ENCODE results near the gene SMAD7. TPM values are rescaled to one million over a fixed set of nuclear protein-coding genes. Genes with fewer than 3 reads are reported as not detected.
A peak's percentile ranks its signal among the peaks of the same experiment; 100 is the strongest.

Gene SMAD7
- total and polyA plus RNA-seq, 2 experiments from 2014 or later, result 6.8 to 51.7 TPM

DNA sequence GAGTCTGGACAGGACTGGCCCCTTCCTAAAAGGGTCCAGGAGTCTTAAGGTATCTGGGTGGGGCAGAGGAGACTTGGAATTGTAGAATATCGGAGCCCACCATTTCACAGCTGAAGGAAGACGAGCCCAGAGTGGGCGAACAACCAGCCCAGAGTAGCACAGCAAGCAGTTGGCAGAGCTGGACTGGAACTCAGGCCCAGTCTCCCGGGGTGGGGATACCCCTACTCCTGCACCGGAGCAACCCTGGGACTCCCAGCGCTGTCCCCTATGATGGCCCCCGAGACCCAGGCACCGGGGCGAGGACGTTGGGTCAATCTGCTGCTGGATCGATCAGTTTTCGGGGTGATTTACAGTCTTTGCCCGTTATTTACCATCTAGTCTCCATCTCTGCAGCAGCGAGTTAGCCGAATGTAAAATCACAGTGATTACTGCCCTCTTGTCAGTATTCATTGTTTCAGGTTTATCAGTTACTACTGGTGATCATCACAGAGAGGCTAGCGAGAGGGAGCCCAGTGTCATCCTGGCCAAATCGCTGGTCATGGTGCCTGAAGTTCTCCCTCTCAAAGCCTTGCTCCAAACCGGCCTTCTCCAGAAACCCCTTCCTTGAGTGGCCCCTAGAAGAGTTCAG is 75.3 kb downstream of the SMAD7 start:
- no peak overlapping the region for H3K4me2 ChIP-seq (ENCODE audit: unreplicated experiment)
- TF ChIP-seq EZH2 (IDR thresholded peaks at IDR 0.05; ENCODE audit: insufficient read depth, poor library complexity, severe bottlenecking) (no peak), EZH2phosphoT487 (IDR thresholded peaks at IDR 0.05; ENCODE audit: insufficient read depth, low read depth) (no peak)
- H3K79me2 ChIP-seq (ENCODE audit: insufficient read depth), result no peaks in the 10 kb centered on the region; the same call in 1 of the 2 replicates
- peaks cover 26% of the 10 kb centered on the region for H3K4me1 ChIP-seq (ENCODE audit: insufficient read depth)
- WGBS, 2 experiments (ENCODE audit: low coverage in 1 of 2, low lambda C conversion rate in 2 of 2, missing lambda C conversion rate in 2 of 2), result 95 to 96% methylated on average over 18 of the region's 18 CpGs
- no peak for DNase-seq
- no peak overlapping the region for H3K4me3 ChIP-seq
- no peaks in the 10 kb centered on the region for H4K20me1 ChIP-seq (ENCODE audit: insufficient read depth)
- H3K9me2 ChIP-seq (ENCODE audit: insufficient read depth), result no peaks in the 10 kb centered on the region
- no peaks in the 10 kb centered on the region for H3K36me3 ChIP-seq (ENCODE audit: low read depth)
- H3K27me3 ChIP-seq (replicated peaks; ENCODE audit: insufficient read depth), result no peaks in the 10 kb centered on the region
- in situ Hi-C loops (cut with MboI), result no loop called here
- H2AFZ ChIP-seq, result no peak overlapping the region
- H3K9ac ChIP-seq, result no peak overlapping the region
- no peaks in the 10 kb centered on the region for H3K9me3 ChIP-seq (ENCODE audit: low read depth)
- H3F3A ChIP-seq (ENCODE audit: insufficient read depth), result peaks cover 12% of the 10 kb centered on the region; the same call in 1 of the 2 replicates
- H3K27ac ChIP-seq, result no peak overlapping the region

DNA sequence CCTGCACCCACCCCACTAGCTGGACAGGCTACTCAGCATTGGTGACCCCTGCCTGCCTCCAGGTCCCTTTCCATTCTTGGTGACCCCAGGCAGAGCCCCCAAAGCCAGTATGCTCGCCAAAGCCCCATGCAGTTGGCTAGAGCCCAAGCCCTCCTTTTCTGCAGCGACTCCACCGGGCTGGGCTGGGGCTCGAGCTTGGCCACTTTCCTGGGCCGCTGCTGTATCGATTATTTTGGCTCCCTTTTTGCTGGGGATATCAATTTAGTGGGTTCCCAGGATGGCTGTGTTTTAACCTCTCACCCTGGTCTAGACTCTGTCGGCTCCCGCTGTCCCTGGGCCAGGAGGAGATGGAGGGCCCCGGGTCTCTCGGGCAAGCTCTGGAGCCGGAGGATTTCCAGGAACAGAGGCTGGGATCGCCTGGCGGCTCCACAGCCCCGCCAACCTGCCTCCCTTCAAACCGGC is 76.0 kb downstream of the SMAD7 start:
- H3K9me3 ChIP-seq (ENCODE audit: low read depth), result no peaks in the 10 kb centered on the region
- TF ChIP-seq EZH2 (IDR thresholded peaks at IDR 0.05; ENCODE audit: insufficient read depth, poor library complexity, severe bottlenecking) (no peak), EZH2phosphoT487 (IDR thresholded peaks at IDR 0.05; ENCODE audit: insufficient read depth, low read depth) (no peak)
- H2AFZ ChIP-seq, result no peak overlapping the region
- H3K36me3 ChIP-seq (ENCODE audit: low read depth), result no peaks in the 10 kb centered on the region
- H3K9ac ChIP-seq, result no peak overlapping the region
- WGBS, 2 experiments (ENCODE audit: low coverage in 1 of 2, low lambda C conversion rate in 2 of 2, missing lambda C conversion rate in 2 of 2), result 98 to 99% methylated on average over 15 of the region's 15 CpGs
- peaks cover 12% of the 10 kb centered on the region; the same call in 1 of the 2 replicates for H3F3A ChIP-seq (ENCODE audit: insufficient read depth)
- H3K9me2 ChIP-seq (ENCODE audit: insufficient read depth), result no peaks in the 10 kb centered on the region
- H3K79me2 ChIP-seq (ENCODE audit: insufficient read depth), result no peaks in the 10 kb centered on the region; the same call in 1 of the 2 replicates
- DNase-seq, result no peak
- H4K20me1 ChIP-seq (ENCODE audit: insufficient read depth), result no peaks in the 10 kb centered on the region
- H3K4me3 ChIP-seq, result no peak overlapping the region
- peaks cover 26% of the 10 kb centered on the region for H3K4me1 ChIP-seq (ENCODE audit: insufficient read depth)
- no peak overlapping the region for H3K27ac ChIP-seq
- no peaks in the 10 kb centered on the region for H3K27me3 ChIP-seq (replicated peaks; ENCODE audit: insufficient read depth)
- in situ Hi-C loops (cut with MboI), result no loop called here
- H3K4me2 ChIP-seq (ENCODE audit: unreplicated experiment), result no peak overlapping the region

DNA sequence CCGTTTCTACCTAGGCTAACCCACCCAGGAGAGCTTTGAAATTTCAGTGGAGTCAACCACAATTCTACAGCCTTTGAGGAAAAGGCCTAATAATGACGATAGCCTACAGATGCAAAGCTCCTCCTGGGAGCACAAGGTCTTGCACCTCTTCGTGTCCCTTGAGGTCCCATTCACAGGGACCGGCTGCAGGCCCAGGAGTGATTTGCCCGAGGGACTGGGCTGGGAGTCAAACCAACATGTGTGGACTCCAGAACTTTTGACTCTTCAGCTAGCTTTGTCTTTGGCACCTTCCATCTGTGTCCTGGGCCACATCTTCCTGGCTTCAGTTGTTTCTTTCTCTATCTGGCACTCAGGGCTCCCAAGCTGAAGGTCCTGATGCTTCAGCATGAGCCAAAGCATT is 76.5 kb downstream of the SMAD7 start:
- H3K4me2 ChIP-seq (ENCODE audit: unreplicated experiment), result no peak overlapping the region
- H3K9me3 ChIP-seq (ENCODE audit: low read depth), result no peaks in the 10 kb centered on the region
- DNase-seq, result no peak
- no peaks in the 10 kb centered on the region for H3K9me2 ChIP-seq (ENCODE audit: insufficient read depth)
- no peaks in the 10 kb centered on the region for H4K20me1 ChIP-seq (ENCODE audit: insufficient read depth)
- H2AFZ ChIP-seq, result no peak overlapping the region
- peaks cover 12% of the 10 kb centered on the region; the same call in 1 of the 2 replicates for H3F3A ChIP-seq (ENCODE audit: insufficient read depth)
- H3K9ac ChIP-seq, result no peak overlapping the region
- no peaks in the 10 kb centered on the region; the same call in 1 of the 2 replicates for H3K79me2 ChIP-seq (ENCODE audit: insufficient read depth)
- TF ChIP-seq EZH2phosphoT487 (IDR thresholded peaks at IDR 0.05; ENCODE audit: insufficient read depth, low read depth), result no peak
- no peak for TF ChIP-seq EZH2 (IDR thresholded peaks at IDR 0.05; ENCODE audit: insufficient read depth, poor library complexity, severe bottlenecking)
- in situ Hi-C loops (cut with MboI), result no loop called here
- peaks cover 26% of the 10 kb centered on the region for H3K4me1 ChIP-seq (ENCODE audit: insufficient read depth)
- H3K4me3 ChIP-seq, result no peak overlapping the region
- H3K36me3 ChIP-seq (ENCODE audit: low read depth), result no peaks in the 10 kb centered on the region
- no peaks in the 10 kb centered on the region for H3K27me3 ChIP-seq (replicated peaks; ENCODE audit: insufficient read depth)
- peak overlapping the region; percentile 86 for H3K27ac ChIP-seq
- WGBS, 2 experiments (ENCODE audit: low coverage in 1 of 2, low lambda C conversion rate in 2 of 2, missing lambda C conversion rate in 2 of 2), result 96% methylated on average over 5 of the region's 5 CpGs

DNA sequence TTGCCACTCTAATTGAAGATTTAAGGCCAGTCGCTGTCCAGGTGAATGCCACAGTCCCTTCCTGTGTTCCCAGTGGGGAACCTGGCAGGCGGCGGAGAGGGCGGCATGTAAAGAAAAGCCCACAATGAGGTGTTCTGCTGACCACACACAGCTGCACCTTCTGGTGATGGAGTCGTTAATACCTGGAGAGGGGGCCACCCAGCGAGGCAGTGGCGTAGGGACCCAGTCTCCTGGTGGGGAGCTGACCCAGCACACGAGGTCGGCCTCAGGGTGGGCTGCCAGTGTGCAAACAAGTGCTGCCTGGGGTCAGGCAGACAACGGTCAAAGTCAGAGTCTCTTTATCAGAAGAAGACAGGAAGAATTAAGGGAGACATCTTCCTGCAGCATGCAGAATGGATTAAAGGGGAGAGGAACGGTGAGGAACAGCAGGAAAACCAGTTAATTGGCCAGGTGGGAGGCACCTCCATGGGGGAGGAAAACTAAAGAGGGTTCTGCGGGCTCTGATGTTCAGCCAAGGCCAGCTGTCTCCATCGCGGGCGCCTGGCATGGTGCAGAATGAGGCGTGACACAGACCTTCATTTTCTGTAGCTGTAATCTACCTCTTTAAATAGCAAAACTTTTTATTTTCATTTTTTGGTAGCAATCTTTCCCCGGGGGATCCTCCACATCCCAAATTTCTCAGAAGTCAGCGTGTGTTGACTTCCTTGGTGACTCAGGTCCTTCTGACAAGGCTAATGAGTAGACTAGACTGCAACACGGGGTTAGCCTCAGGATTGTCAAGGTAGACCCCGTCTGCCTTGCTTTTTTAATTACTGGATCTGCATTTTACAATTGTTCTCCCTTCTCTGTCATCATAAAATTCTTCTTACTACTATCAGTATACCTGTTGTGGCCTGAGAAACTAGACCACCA is 78.3 kb downstream of the SMAD7 start:
- Histone ChIP-seq H2AFZ (no peak overlapping the region), H4K20me1 (ENCODE audit: insufficient read depth) (no peaks in the 10 kb centered on the region), H3F3A (ENCODE audit: insufficient read depth) (peaks cover 18% of the 10 kb centered on the region), H3K27ac (peak overlapping the region; percentile 86), H3K4me3 (peak overlapping the region; percentile 23; the same call in 1 of the 2 replicates), H3K27me3 (replicated peaks; ENCODE audit: insufficient read depth) (no peaks in the 10 kb centered on the region), H3K36me3 (ENCODE audit: low read depth) (no peaks in the 10 kb centered on the region), H3K4me1 (ENCODE audit: insufficient read depth) (peaks cover 20% of the 10 kb centered on the region), H3K9ac (peak overlapping the region; percentile 56), H3K9me3 (ENCODE audit: low read depth) (no peaks in the 10 kb centered on the region), H3K9me2 (ENCODE audit: insufficient read depth) (no peaks in the 10 kb centered on the region), H3K79me2 (ENCODE audit: insufficient read depth) (no peaks in the 10 kb centered on the region; the same call in 1 of the 2 replicates), H3K4me2 (ENCODE audit: unreplicated experiment) (peak overlapping the region; percentile 71)
- WGBS, 2 experiments (ENCODE audit: low coverage in 1 of 2, low lambda C conversion rate in 2 of 2, missing lambda C conversion rate in 2 of 2), result 65 to 68% methylated on average over 19 to 20 of the region's 20 CpGs
- in situ Hi-C loops (cut with MboI), result no loop called here
- TF ChIP-seq EZH2 (IDR thresholded peaks at IDR 0.05; ENCODE audit: insufficient read depth, poor library complexity, severe bottlenecking), result no peak
- no peak for TF ChIP-seq EZH2phosphoT487 (IDR thresholded peaks at IDR 0.05; ENCODE audit: insufficient read depth, low read depth)
- peak; percentile 77 for DNase-seq

Measured in GM23248 (cell line).